ENCODE results near the gene GDF9. TPM values are rescaled to one million over a fixed set of nuclear protein-coding genes. Genes with fewer than 3 reads are reported as not detected.

GDF9 gene
- 0.18 TPM in 1 of 2 replicates, not detected in the other for total RNA-seq (ENCODE audit: low replicate concordance)

GRCh38 chr5:132866342-132867045 is at the start of gene GDF9, which contains the start of gene UQCRQ:
Gene GDF9 (minus strand): TSS chr5:132866469. CDS start chr5:132864533, 1,936 bp downstream.
Gene UQCRQ (plus strand): TSS chr5:132866642. CDS start chr5:132866882, 240 bp downstream.
- peak; percentile 29 for TF ChIP-seq CTCF (IDR thresholded peaks at IDR 0.05; ENCODE audit: insufficient read depth, low read length)
- peak within 1 kb of the TSS; percentile 97 for H3K4me3 ChIP-seq (ENCODE audit: low read depth, low read length)
- peak; percentile 100 for DNase-seq (ENCODE audit: low read depth)

GRCh38 chr5:132915681-132916080 is 49.4 kb upstream of the GDF9 start:
- no peak for TF ChIP-seq CTCF (IDR thresholded peaks at IDR 0.05; ENCODE audit: insufficient read depth, low read length)
- no peak overlapping the region for H3K4me3 ChIP-seq (ENCODE audit: low read depth, low read length)
- no peak for DNase-seq (ENCODE audit: low read depth)

- no peak overlapping the region for H3K4me3 ChIP-seq (ENCODE audit: low read depth, low read length)
- no peak for TF ChIP-seq CTCF (IDR thresholded peaks at IDR 0.05; ENCODE audit: insufficient read depth, low read length)
- DNase-seq (ENCODE audit: low read depth), result no peak
Measured at GRCh38 chr5:132909702-132910101, 43.4 kb upstream of the GDF9 start.

- DNase-seq (ENCODE audit: low read depth), result no peak
- no peak for TF ChIP-seq CTCF (IDR thresholded peaks at IDR 0.05; ENCODE audit: insufficient read depth, low read length)
- no peak overlapping the region for H3K4me3 ChIP-seq (ENCODE audit: low read depth, low read length)
Measured at GRCh38 chr5:132907161-132907560, 40.9 kb upstream of the GDF9 start.

GRCh38 chr5:132905938-132906337 is 39.7 kb upstream of the GDF9 start:
- DNase-seq (ENCODE audit: low read depth), result no peak
- no peak overlapping the region for H3K4me3 ChIP-seq (ENCODE audit: low read depth, low read length)
- peak; percentile 3 for TF ChIP-seq CTCF (IDR thresholded peaks at IDR 0.05; ENCODE audit: insufficient read depth, low read length)

- TF ChIP-seq CTCF (IDR thresholded peaks at IDR 0.05; ENCODE audit: insufficient read depth, low read length), result no peak
- DNase-seq (ENCODE audit: low read depth), result no peak
- no peak overlapping the region for H3K4me3 ChIP-seq (ENCODE audit: low read depth, low read length)
Measured at GRCh38 chr5:132901730-132902129, 35.5 kb upstream of the GDF9 start.
